H1 (cell line): ENCODE data around the gene PTCRA. TPM values are rescaled to one million over a fixed set of nuclear protein-coding genes. Genes with fewer than 3 reads are reported as not detected.

Experiments used
- CTCF ChIA-PET: fragments of 300-600 bp; sonication (Branson Sonifier 250); formaldehyde crosslinking; loops from one replicate; lab custom pipeline; 2021; ENCODE audit not compliant: partially characterized antibody; lab: Charles Lee
- POLR2A ChIA-PET: fragments of 300-600 bp; sonication (Branson Sonifier 250); formaldehyde crosslinking; loops from one replicate; lab custom pipeline; 2021; ENCODE audit warnings: inconsistent platforms; ENCODE audit not compliant: partially characterized antibody; lab: Charles Lee
- DNase-seq, 2 experiments: peaks; one replicate each; pipeline versions ENCODE4 v3.0.0 to v3.0.0-alpha.2; 2010 to 2022; ENCODE audit warnings: low spot score in 2 of 2, low read depth in 1 of 2, mixed read lengths in 1 of 2
- FAIRE-seq: peaks from 2 replicates; lab custom pipeline; 2011; peaks lifted over from hg19 to GRCh38; lab: Jason Lieb, UNC
- H2AFZ ChIP-seq: 2 replicates; pipeline ENCODE4 v1.8.1; 2012; ENCODE audit warnings: low read length, inconsistent platforms
- H2AK5ac ChIP-seq: 2 replicates; pipeline ENCODE4 v1.6.1; 2013; ENCODE audit warnings: low read depth, low read length
- H2BK120ac ChIP-seq: replicated peaks from 2 replicates; pipeline ENCODE3; 2013; ENCODE audit warnings: low read depth, low read length, inconsistent platforms
- H2BK12ac ChIP-seq: 2 replicates; pipeline ENCODE4 v1.6.1; 2013; ENCODE audit warnings: low read depth, low read length
- H2BK15ac ChIP-seq: 2 replicates; pipeline ENCODE4 v1.6.1; 2013; ENCODE audit warnings: low read length
- H2BK20ac ChIP-seq: 2 replicates; pipeline ENCODE4 v1.6.1; 2013; ENCODE audit warnings: low read length
- H2BK5ac ChIP-seq: 2 replicates; pipeline ENCODE4 v1.6.1; 2013; ENCODE audit warnings: low read depth, low read length
- H3K14ac ChIP-seq: 2 replicates; pipeline ENCODE4 v1.6.1; 2013; ENCODE audit warnings: inconsistent platforms; ENCODE audit not compliant: insufficient read length
- H3K18ac ChIP-seq: 2 replicates; pipeline ENCODE4 v1.6.1; 2013; ENCODE audit warnings: low read length; ENCODE audit errors: extremely low read depth
- H3K23ac ChIP-seq: 2 replicates; pipeline ENCODE4 v1.6.1; 2013; ENCODE audit warnings: inconsistent platforms; ENCODE audit not compliant: insufficient read length
- H3K23me2 ChIP-seq: 2 replicates; pipeline ENCODE4 v1.6.1; 2013; ENCODE audit warnings: low read depth, low read length
- H3K27ac ChIP-seq: 2 replicates; pipeline ENCODE4 v1.6.1; 2011; ENCODE audit warnings: low read depth, low read length, inconsistent platforms
- H3K27me3 ChIP-seq, 4 experiments: replicated peaks in 1 of 4; 1 replicate in 1 of 4; 2 replicates in 3 of 4; pipeline versions ENCODE4 v1.6.1 to v1.8.1; 2011 to 2013; ENCODE audit warnings: low read length in 3 of 4, mild to moderate bottlenecking in 3 of 4, inconsistent platforms in 2 of 4, mixed read lengths in 2 of 4, moderate library complexity in 1 of 4; ENCODE audit not compliant: control insufficient read depth in 3 of 4, insufficient read depth in 3 of 4; ENCODE audit errors: extremely low read depth in 1 of 4
- H3K36me3 ChIP-seq, 4 experiments: 2 replicates each; pipeline versions ENCODE4 v1.6.1 to v1.8.1; 2011 to 2013; ENCODE audit warnings: mild to moderate bottlenecking in 4 of 4, low read length in 3 of 4, moderate library complexity in 2 of 4, control low read depth in 1 of 4, inconsistent platforms in 1 of 4; ENCODE audit not compliant: insufficient read depth in 4 of 4, control insufficient read depth in 2 of 4
- H3K4ac ChIP-seq: replicated peaks from 2 replicates; pipeline ENCODE3; 2013; ENCODE audit warnings: low read length, low read depth, mixed read lengths, inconsistent platforms; ENCODE audit not compliant: insufficient read length
- H3K4me1 ChIP-seq, 4 experiments: replicated peaks in 1 of 4; 1 replicate in 1 of 4; 2 replicates in 3 of 4; pipeline versions ENCODE4 v1.6.1 to v1.8.1; 2011 to 2013; ENCODE audit warnings: low read length in 3 of 4, inconsistent platforms in 2 of 4, mixed read lengths in 1 of 4; ENCODE audit not compliant: insufficient read depth in 4 of 4, control insufficient read depth in 3 of 4
- H3K4me2 ChIP-seq, 2 experiments: 2 replicates each; pipeline versions ENCODE4 v1.6.1 to v1.8.1; 2011 to 2013; ENCODE audit warnings: low read depth in 2 of 2, low read length in 2 of 2, control low read depth in 1 of 2, inconsistent platforms in 1 of 2, mild to moderate bottlenecking in 1 of 2; ENCODE audit not compliant: insufficient read depth in 1 of 2
- H3K4me3 ChIP-seq, 4 experiments: fragments of 200-600, 300-600 bp in 1 of 4; sonication (generic), shearing (Covaris generic), sonication (Bioruptor Twin) in 1 of 4; 2 replicates each; pipeline versions ENCODE4 v1.5.1 to v1.8.1; 2011 to 2016; ENCODE audit warnings: low read length in 4 of 4, low read depth in 3 of 4, control low read depth in 2 of 4, inconsistent platforms in 2 of 4, mild to moderate bottlenecking in 2 of 4, mixed read lengths in 1 of 4, moderate library complexity in 1 of 4; ENCODE audit not compliant: insufficient read depth in 2 of 4; ENCODE audit errors: extremely low read depth in 1 of 4
- H3K56ac ChIP-seq: replicated peaks from 2 replicates; pipeline ENCODE3; 2013; ENCODE audit warnings: low read depth, mild to moderate bottlenecking, mixed read lengths, low read length, inconsistent platforms; ENCODE audit not compliant: insufficient read length
- H3K79me1 ChIP-seq: 2 replicates; pipeline ENCODE4 v1.6.1; 2013; ENCODE audit warnings: low read depth, low read length, control low read depth
- H3K79me2 ChIP-seq, 2 experiments: 2 replicates each; pipeline versions ENCODE4 v1.6.1 to v1.8.1; 2012 to 2013; ENCODE audit warnings: low read length in 2 of 2, mild to moderate bottlenecking in 2 of 2, inconsistent platforms in 1 of 2; ENCODE audit not compliant: insufficient read depth in 2 of 2, control insufficient read depth in 1 of 2
- H3K9ac ChIP-seq, 4 experiments: replicated peaks in 1 of 4; 1 replicate in 1 of 4; 2 replicates in 3 of 4; pipeline versions ENCODE4 v1.6.1 to v1.8.1; 2011 to 2013; ENCODE audit warnings: low read depth in 3 of 4, low read length in 3 of 4, control low read depth in 2 of 4, mild to moderate bottlenecking in 2 of 4, moderate library complexity in 2 of 4, inconsistent platforms in 1 of 4; ENCODE audit errors: extremely low read depth in 1 of 4
- H3K9me3 ChIP-seq, 2 experiments: 2 replicates each; pipeline versions ENCODE4 v1.6.1 to v1.8.1; 2012 to 2013; ENCODE audit warnings: mild to moderate bottlenecking in 2 of 2, moderate library complexity in 2 of 2, control low read depth in 1 of 2, inconsistent platforms in 1 of 2, low read depth in 1 of 2, low read length in 1 of 2, mixed read lengths in 1 of 2; ENCODE audit not compliant: insufficient read depth in 2 of 2
- H4K20me1 ChIP-seq, 2 experiments: replicated peaks in 1 of 2; 2 replicates each; pipeline versions ENCODE3 to v1.8.1; 2011 to 2013; ENCODE audit warnings: inconsistent platforms in 2 of 2, low read length in 2 of 2, mild to moderate bottlenecking in 1 of 2; ENCODE audit not compliant: insufficient read depth in 2 of 2, control insufficient read depth in 1 of 2
- H4K5ac ChIP-seq: 2 replicates; pipeline ENCODE4 v1.6.1; 2013; ENCODE audit warnings: low read length, low read depth, mixed read lengths, inconsistent platforms; ENCODE audit not compliant: insufficient read length
- H4K8ac ChIP-seq: 2 replicates; pipeline ENCODE4 v1.8.0; 2013; ENCODE audit warnings: mild to moderate bottlenecking, moderate library complexity, low read length, inconsistent platforms; ENCODE audit not compliant: insufficient read depth; ENCODE audit errors: extremely low read depth
- H4K91ac ChIP-seq: replicated peaks from 2 replicates; pipeline ENCODE3; 2013; ENCODE audit warnings: low read length, mixed read lengths, inconsistent platforms; ENCODE audit not compliant: insufficient read length
- BACH1 ChIP-seq: IDR thresholded peaks from 2 replicates; pipeline ENCODE4 v1.6.1; 2012; ENCODE audit warnings: low read length, improper control_type of control experiment
- CBX8 ChIP-seq: fragments of 300-800, 300-1000 bp; sonication (generic); IDR thresholded peaks from 2 replicates; pipeline ENCODE4 v1.7.1; 2016; ENCODE audit warnings: low read depth, low read length, borderline replicate concordance
- CREB1 ChIP-seq: IDR thresholded peaks from 2 replicates; pipeline ENCODE4 v1.6.1; 2012; ENCODE audit warnings: inconsistent platforms
- CTCF ChIP-seq, 3 experiments: IDR thresholded peaks; 1 replicate in 2 of 3; 2 replicates in 1 of 3; pipeline versions ENCODE4 v1.5.1 to v1.6.1; 2011; ENCODE audit warnings: low read length in 3 of 3, mild to moderate bottlenecking in 3 of 3, inconsistent platforms in 2 of 3, low read depth in 1 of 3, moderate library complexity in 1 of 3; ENCODE audit not compliant: insufficient read depth in 1 of 3; ENCODE audit errors: control extremely low read depth in 1 of 3
- KDM1A ChIP-seq: fragments of 200-600, 300-600 bp; sonication (generic); IDR thresholded peaks from 2 replicates; pipeline ENCODE4 v1.7.1; 2016; ENCODE audit warnings: mild to moderate bottlenecking, low read length, borderline replicate concordance
- POLR2A ChIP-seq, 2 experiments: IDR thresholded peaks; 1 replicate in 1 of 2; 2 replicates in 1 of 2; pipeline ENCODE4 v1.6.1; 2011; ENCODE audit warnings: low read depth in 2 of 2, low read length in 2 of 2, mild to moderate bottlenecking in 2 of 2; ENCODE audit errors: control extremely low read depth in 1 of 2
- RAD21 ChIP-seq, 2 experiments: IDR thresholded peaks in 1 of 2; conservative IDR thresholded peaks in 1 of 2; 2 replicates each; pipeline ENCODE4 v1.6.1; 2011; ENCODE audit warnings: low read depth in 2 of 2, low read length in 2 of 2, improper control_type of control experiment in 1 of 2, inconsistent platforms in 1 of 2, mild to moderate bottlenecking in 1 of 2, moderate library complexity in 1 of 2
- RBBP5 ChIP-seq: IDR thresholded peaks from 2 replicates; pipeline ENCODE4 v1.7.1; 2012; ENCODE audit warnings: low read depth, mild to moderate bottlenecking, inconsistent platforms, low read length, moderate library complexity, borderline replicate concordance
- SIN3A ChIP-seq, 2 experiments: IDR thresholded peaks in 1 of 2; conservative IDR thresholded peaks in 1 of 2; 2 replicates each; pipeline ENCODE4 v1.6.1; 2011 to 2012; ENCODE audit warnings: low read length in 2 of 2, improper control_type of control experiment in 1 of 2, low read depth in 1 of 2, mild to moderate bottlenecking in 1 of 2
- SRF ChIP-seq: IDR thresholded peaks from 2 replicates; pipeline ENCODE4 v1.6.1; 2011; ENCODE audit warnings: mild to moderate bottlenecking, low read depth, low read length, moderate library complexity
- SUZ12 ChIP-seq: fragments of 200-600 bp; sonication (generic); IDR thresholded peaks from 2 replicates; pipeline ENCODE4 v1.6.1; 2012; ENCODE audit warnings: mild to moderate bottlenecking, inconsistent platforms, low read length, moderate library complexity, mixed read lengths
- TCF12 ChIP-seq: IDR thresholded peaks from 2 replicates; pipeline ENCODE4 v1.6.1; 2011; ENCODE audit warnings: low read depth, mild to moderate bottlenecking, low read length
- WGBS, 2 experiments: shearing (Covaris generic) in 1 of 2; methylation state at CpG; one replicate each; pipeline versions ENCODE4 v1.1.6 to v1.1.7; 2013 to 2015; ENCODE audit warnings: low lambda C conversion rate in 2 of 2, mixed read lengths in 2 of 2, inconsistent platforms in 1 of 2, low coverage in 1 of 2, missing lambda C conversion rate in 1 of 2; ENCODE audit not compliant: insufficient replicate concordance in 2 of 2, insufficient coverage in 1 of 2, insufficient read length in 1 of 2; ENCODE audit errors: extremely low coverage in 1 of 2, missing lambda C conversion rate in 1 of 2; 5-methylcytosine and 5-hydroxymethylcytosine counted together
- polyA plus RNA-seq, 7 experiments: library from polyadenylated mRNA; depleted of rRNA in 3 of 7; stranded (reverse) in 5 of 7; unstranded in 2 of 7; fragments of >200 nt in 5 of 7; fragments of 200-250 nt in 2 of 7; gene quantifications; 1 replicate in 5 of 7; 2 replicates in 1 of 7; 4 replicates in 1 of 7; pipeline versions ENCODE4 v1.2.1 to v1.2.3, GENCODE V29; 2011 to 2013; ENCODE audit warnings: missing spikeins in 2 of 7, mixed read lengths in 2 of 7
- total RNA-seq: library from RNA; stranded (reverse); fragmentation: NEBNext Ultra II Directional; extraction: Animal tissue kit (Norgen Biotek cat#: 25700); gene quantifications from 2 replicates; pipeline ENCODE4 v1.2.1, GENCODE V29; 2021

Gene PTCRA
- total and polyA plus RNA-seq, 2 of the 8 experiments (the other 6 are each of a cell fraction or from before 2014, with no cell fraction given): not detected

- H3K4ac ChIP-seq: no peak overlapping the region
- H3K79me2 ChIP-seq: no peaks in the 10 kb centered on the region
- TF ChIP-seq CTCF (IDR thresholded peaks at IDR 0.05; ENCODE audit: control extremely low read depth in 1 of 3, insufficient read depth in 1 of 3, low read depth in 1 of 3, low read length in 3 of 3): no peak
- TF ChIP-seq POLR2A (IDR thresholded peaks at IDR 0.05; ENCODE audit: control extremely low read depth in 1 of 2, low read depth in 2 of 2, low read length in 2 of 2): no peak
- TF ChIP-seq KDM1A: no peak
- no peak for TF ChIP-seq CBX8
- TF ChIP-seq TCF12: no peak
- TF ChIP-seq CREB1: no peak
- no peak for TF ChIP-seq BACH1
- no peak for TF ChIP-seq RAD21 (IDR thresholded peaks at IDR 0.05 in 1 of 2, conservative IDR thresholded peaks at IDR 0.05 in 1 of 2; ENCODE audit: low read depth in 2 of 2, low read length in 2 of 2)
- no peak for TF ChIP-seq SRF
- TF ChIP-seq SIN3A (conservative IDR thresholded peaks at IDR 0.05 in 1 of 2, IDR thresholded peaks at IDR 0.05 in 1 of 2; ENCODE audit: low read depth in 1 of 2, low read length in 2 of 2): no peak
- TF ChIP-seq RBBP5: no peak
- TF ChIP-seq SUZ12: no peak
- H4K5ac ChIP-seq: no peak overlapping the region
- no peak overlapping the region for H2BK15ac ChIP-seq
- H2BK12ac ChIP-seq: no peak overlapping the region
- H3K9me3 ChIP-seq: no peaks in the 10 kb centered on the region
- H3K36me3 ChIP-seq: no peaks in the 10 kb centered on the region; a peak in 2 of 8 replicates
- no peak for FAIRE-seq
- no peak overlapping the region for H3K14ac ChIP-seq
- H2AFZ ChIP-seq: no peak overlapping the region
- H2BK5ac ChIP-seq: no peak overlapping the region
- POLR2A ChIA-PET: interaction anchor here (0.7 to 3.4 kb wide), 3 partner anchors 8 to 135 kb away, joined by 3 to 15 read pairs (median 3); partner anchors contain the start of gene RPL7L1
- no peak overlapping the region for H3K23ac ChIP-seq
- no peak overlapping the region for H3K27ac ChIP-seq
- no peak overlapping the region for H3K56ac ChIP-seq
- 92% methylated on average over 3 of the region's 3 CpGs; no CpG with 5 or more reads in 1 of the 2 experiments for WGBS, 2 experiments
- no peak overlapping the region for H3K18ac ChIP-seq
- no peaks in the 10 kb centered on the region for H3K4me1 ChIP-seq
- H4K20me1 ChIP-seq: no peaks in the 10 kb centered on the region
- no peaks in the 10 kb centered on the region for H3K23me2 ChIP-seq
- no peak overlapping the region for H4K8ac ChIP-seq
- H3K27me3 ChIP-seq: no peaks in the 10 kb centered on the region
- H3K4me2 ChIP-seq: no peak overlapping the region
- CTCF ChIA-PET: interaction anchor here (0.7 to 1.6 kb wide), 3 partner anchors 28 to 360 kb away, joined by 3 to 4 read pairs (median 3); no protein-coding TSS in a partner anchor
- H2BK120ac ChIP-seq: no peak overlapping the region
- DNase-seq: no peak
- no peak overlapping the region for H3K9ac ChIP-seq
- H2BK20ac ChIP-seq: no peak overlapping the region
- H2AK5ac ChIP-seq: no peak overlapping the region
- H3K4me3 ChIP-seq: no peak overlapping the region
- H3K79me1 ChIP-seq: no peaks in the 10 kb centered on the region
- H4K91ac ChIP-seq: no peak overlapping the region
These were observed 44.1 kb upstream of the PTCRA start for GRCh38 chr6:42871711-42872110.
